Measurements from ENCODE around the gene MAL. TPM values are rescaled to one million over a fixed set of nuclear protein-coding genes. Genes with fewer than 3 reads are reported as not detected.

MAL gene
- total and polyA plus RNA-seq, 2 of the 13 experiments (the other 11 are each of a cell fraction or from before 2014, with no cell fraction given): not detected

GRCh38 chr2:95017071-95017501, 8.4 kb upstream of the MAL start:
- ChIA-PET CTCF (ENCODE audit: low intra/inter-chr PET ratio, low total read pairs) (no interaction called here), POLR2A (no interaction called here)
- H3K9ac ChIP-seq (ENCODE audit: insufficient read depth, low read depth, low read length): no peak overlapping the region
- H3K27ac ChIP-seq (ENCODE audit: extremely low read length, insufficient read depth, low read length): no peak overlapping the region
- peaks cover 28 to 79% of the 10 kb centered on the region in 2 experiments; a peak in 4 of 5 replicates for H3K27me3 ChIP-seq (ENCODE audit: control insufficient read depth in 1 of 2, insufficient read depth in 2 of 2, low read length in 2 of 2)
- H2AFZ ChIP-seq (ENCODE audit: low read length): no peak overlapping the region
- H3K36me3 ChIP-seq (replicated peaks in 1 of 2; ENCODE audit: control insufficient read depth in 1 of 2, insufficient read depth in 2 of 2, low read length in 2 of 2): no peaks in the 10 kb centered on the region
- H4K20me1 ChIP-seq (ENCODE audit: insufficient read depth, low read length): no peaks in the 10 kb centered on the region; the same call in 1 of the 2 replicates
- H3K79me2 ChIP-seq (ENCODE audit: insufficient read depth, low read length): no peaks in the 10 kb centered on the region
- intact Hi-C loops (cut with micrococcal nuclease; ENCODE audit: unreplicated experiment): no loop called here
- no TSS peak for BruUV-seq (replicated peaks)
- DNase-seq (ENCODE audit: low spot score) (no peak), FAIRE-seq (no peak), ATAC-seq (no peak)
- H3K4me3 ChIP-seq (replicated peaks in 1 of 3; ENCODE audit: insufficient read depth in 1 of 3, low read depth in 2 of 3, low read length in 3 of 3): no peak overlapping the region
- WGBS (ENCODE audit: low lambda C conversion rate): 53% methylated on average over 9 of the region's 9 CpGs
- H3K4me2 ChIP-seq (ENCODE audit: low read depth, low read length): no peak overlapping the region
- H3K9me3 ChIP-seq (ENCODE audit: low read length): no peaks in the 10 kb centered on the region
- TF ChIP-seq ZNF605 (CRISPR knock-in tag; IDR thresholded peaks at IDR 0.05): no peak
- in situ Hi-C loops (cut with HindIII; ENCODE audit: extremely low pct_ligation_motif_present, low pct_unique_long_range_greater_than_20kb): no loop called here
- no peaks in the 10 kb centered on the region for H3K4me1 ChIP-seq (ENCODE audit: insufficient read depth, low read length)

GRCh38 chr2:95017836-95018235, 7.7 kb upstream of the MAL start:
- Histone ChIP-seq H3K36me3 (replicated peaks in 1 of 2; ENCODE audit: control insufficient read depth in 1 of 2, insufficient read depth in 2 of 2, low read length in 2 of 2) (no peaks in the 10 kb centered on the region), H3K9ac (ENCODE audit: insufficient read depth, low read depth, low read length) (no peak overlapping the region), H3K27me3 (ENCODE audit: control insufficient read depth in 1 of 2, insufficient read depth in 2 of 2, low read length in 2 of 2) (peaks cover 28 to 83% of the 10 kb centered on the region in 2 experiments; a peak in 4 of 5 replicates), H3K27ac (ENCODE audit: extremely low read length, insufficient read depth, low read length) (no peak overlapping the region), H4K20me1 (ENCODE audit: insufficient read depth, low read length) (no peaks in the 10 kb centered on the region; the same call in 1 of the 2 replicates), H3K9me3 (ENCODE audit: low read length) (no peaks in the 10 kb centered on the region), H3K4me1 (ENCODE audit: insufficient read depth, low read length) (no peaks in the 10 kb centered on the region), H3K79me2 (ENCODE audit: insufficient read depth, low read length) (no peaks in the 10 kb centered on the region), H2AFZ (ENCODE audit: low read length) (no peak overlapping the region), H3K4me3 (replicated peaks in 1 of 3; ENCODE audit: insufficient read depth in 1 of 3, low read depth in 2 of 3, low read length in 3 of 3) (no peak overlapping the region), H3K4me2 (ENCODE audit: low read depth, low read length) (no peak overlapping the region)
- ATAC-seq: no peak
- DNase-seq (ENCODE audit: low spot score): no peak
- ChIA-PET CTCF (ENCODE audit: low intra/inter-chr PET ratio, low total read pairs) (no interaction called here), POLR2A (no interaction called here)
- no TSS peak for BruUV-seq (replicated peaks)
- 35% methylated on average over 11 of the region's 12 CpGs for WGBS (ENCODE audit: low lambda C conversion rate)
- in situ Hi-C loops (cut with HindIII; ENCODE audit: extremely low pct_ligation_motif_present, low pct_unique_long_range_greater_than_20kb) (no loop called here), intact Hi-C loops (cut with micrococcal nuclease; ENCODE audit: unreplicated experiment) (no loop called here)
- no peak for FAIRE-seq
- TF ChIP-seq TFAP4 (IDR thresholded peaks at IDR 0.05; ENCODE audit: borderline replicate concordance, low read depth) (no peak), ZBTB40 (IDR thresholded peaks at IDR 0.05) (no peak), ZBTB40 (CRISPR knock-in tag; IDR thresholded peaks at IDR 0.05) (no peak), MAFG (CRISPR knock-in tag; IDR thresholded peaks at IDR 0.05) (no peak), ZNF740 (CRISPR knock-in tag; IDR thresholded peaks at IDR 0.05) (no peak), ARNT (IDR thresholded peaks at IDR 0.05) (no peak), PPARG (CRISPR knock-in tag; conservative IDR thresholded peaks at IDR 0.05) (no peak), ZNF335 (CRISPR knock-in tag; IDR thresholded peaks at IDR 0.05) (no peak), ZKSCAN1 (IDR thresholded peaks at IDR 0.05; ENCODE audit: low read length) (no peak)

All from HepG2 (cell line).